Mucosa of descending colon (tissue), 3 donors: ENCODE data around the gene KRT76. TPM values are rescaled to one million over a fixed set of nuclear protein-coding genes. Genes with fewer than 3 reads are reported as not detected.

Experiments
- ATAC-seq: fragments of 200-7000 bp; cut with Tn5 transposase; one replicate; pipeline ENCODE4 v1.9.1; 2020; ENCODE audit warnings: mild to moderate bottlenecking, moderate library complexity
- DNase-seq, 3 donors: peaks; one replicate each; pipeline ENCODE4 v3.0.0-alpha.2; 2020
- H3K36me3 ChIP-seq: fragments of 200-600 bp; one replicate; pipeline ENCODE4 v1.8.0; 2021; ENCODE audit warnings: low read depth, mild to moderate bottlenecking
- H3K4me1 ChIP-seq: fragments of 200-600 bp; one replicate; pipeline ENCODE4 v1.8.0; 2021; ENCODE audit warnings: low read depth, mild to moderate bottlenecking
- H3K4me3 ChIP-seq: fragments of 200-600 bp; one replicate; pipeline ENCODE4 v1.8.0; 2021; ENCODE audit warnings: mild to moderate bottlenecking
- H3K9me3 ChIP-seq: fragments of 200-600 bp; one replicate; pipeline ENCODE4 v1.8.0; 2021; ENCODE audit warnings: mild to moderate bottlenecking
- CTCF ChIP-seq: fragments of 200-600 bp; IDR thresholded peaks from one replicate; pipeline ENCODE4 v1.8.0; 2022; ENCODE audit warnings: antibody characterized with exemption, mild to moderate bottlenecking
- intact Hi-C, 2 donors: fragments of 100-400 bp; cut with DNase I in 1 of 2; cut with micrococcal nuclease in 1 of 2; formaldehyde crosslinking; loops; one replicate each; pipeline versions ENCODE4 v1.11.0 to v1.11.1; 2022; cut with DNase I, micrococcal nuclease
- total RNA-seq, 3 donors: library from RNA; stranded (reverse); fragmentation: NEBNext Ultra II Directional in 2 of 3; extraction: Animal tissue kit (Norgen Biotek cat#: 25700) in 2 of 3; gene quantifications; one replicate each; pipeline versions ENCODE4 v1.2.1 to v1.2.4, GENCODE V29; 2021 to 2023
- donor health status: DM: no; HTN: no; CAD: no; lungs with moderate emphysema.
- donor health status: DM: no; HTN: no; CAD: no.
- donor health status: DM: no; HTN: yes; CAD: no.

Gene KRT76
- total RNA-seq, 3 donors from 2014 or later: not detected

- DNase-seq (no peak), ATAC-seq (no peak)
- Histone ChIP-seq H3K36me3 (no peaks in the 10 kb centered on the region), H3K4me3 (no peak overlapping the region), H3K9me3 (no peaks in the 10 kb centered on the region), H3K4me1 (no peaks in the 10 kb centered on the region)
- TF ChIP-seq CTCF: no peak
- intact Hi-C loops: no loop called here
Measured at GRCh38 chr12:52777566-52777965, 421 bp upstream of the KRT76 start.

- ATAC-seq (no peak), DNase-seq (no peak)
- no peak for TF ChIP-seq CTCF
- H3K9me3 ChIP-seq: no peaks in the 10 kb centered on the region
- intact Hi-C loops: no loop called here
- H3K4me1 ChIP-seq: no peaks in the 10 kb centered on the region
- H3K36me3 ChIP-seq: no peaks in the 10 kb centered on the region
- H3K4me3 ChIP-seq: no peak overlapping the region
Measured at GRCh38 chr12:52776435-52776834, 710 bp downstream of the KRT76 start.

- no peak for TF ChIP-seq CTCF
- H3K9me3 ChIP-seq: no peaks in the 10 kb centered on the region
- DNase-seq: no peak
- intact Hi-C loops: no loop called here
- H3K4me1 ChIP-seq: no peaks in the 10 kb centered on the region
- ATAC-seq: no peak
- no peak overlapping the region for H3K4me3 ChIP-seq
- no peaks in the 10 kb centered on the region for H3K36me3 ChIP-seq
Measured at GRCh38 chr12:52774629-52775250, 2.4 kb downstream of the KRT76 start.

GRCh38 chr12:52772772-52773171 is 4.4 kb downstream of the KRT76 start:
- H3K4me3 ChIP-seq: no peak overlapping the region
- ATAC-seq (no peak), DNase-seq (no peak)
- H3K4me1 ChIP-seq: no peaks in the 10 kb centered on the region
- no peaks in the 10 kb centered on the region for H3K36me3 ChIP-seq
- intact Hi-C loops: no loop called here
- no peak for TF ChIP-seq CTCF
- no peaks in the 10 kb centered on the region for H3K9me3 ChIP-seq

GRCh38 chr12:52772188-52772587 is 5.0 kb downstream of the KRT76 start:
- Histone ChIP-seq H3K36me3 (no peaks in the 10 kb centered on the region), H3K4me1 (no peaks in the 10 kb centered on the region), H3K4me3 (no peak overlapping the region), H3K9me3 (no peaks in the 10 kb centered on the region)
- intact Hi-C loops: no loop called here
- TF ChIP-seq CTCF: no peak
- ATAC-seq (no peak), DNase-seq (no peak)

- Histone ChIP-seq H3K36me3 (no peaks in the 10 kb centered on the region), H3K4me1 (no peaks in the 10 kb centered on the region), H3K4me3 (no peak overlapping the region), H3K9me3 (no peaks in the 10 kb centered on the region)
- TF ChIP-seq CTCF: no peak
- ATAC-seq: no peak
- intact Hi-C loops: no loop called here
- DNase-seq: no peak
Measured at GRCh38 chr12:52771505-52771904, 5.6 kb downstream of the KRT76 start.
